GM13977 (cell line): ENCODE measurements around the gene RAB31.

Experiments used
- DNase-seq: peaks from one replicate; pipeline ENCODE4 v3.0.0; 2012; ENCODE audit warnings: low spot score
- CTCF ChIP-seq: IDR thresholded peaks from 2 replicates; pipeline ENCODE4 v1.5.1; 2012; ENCODE audit warnings: mild to moderate bottlenecking, control low read depth; ENCODE audit not compliant: insufficient read depth; ENCODE audit errors: extremely low read depth, missing control alignments
- in situ Hi-C: fragments of 300-500 bp; cut with MboI; formaldehyde crosslinking; loops from one replicate; pipeline ENCODE4 v1.12.0; 2022; ENCODE audit warnings: low sequenced_read_pairs, low pct_unique_long_range_greater_than_20kb, mixed read lengths, inconsistent platforms; ENCODE audit not compliant: unreplicated experiment

RAB31 gene

GRCh38 chr18:9831036-9831722 lies 123.1 kb downstream of the RAB31 start:
- in situ Hi-C loops: no loop called here
- no peak for TF ChIP-seq CTCF
- DNase-seq: no peak

GRCh38 chr18:9831723-9832199 lies 123.7 kb downstream of the RAB31 start:
- no peak for DNase-seq
- in situ Hi-C loops: no loop called here
- no peak for TF ChIP-seq CTCF

GRCh38 chr18:9832871-9833270 lies 124.8 kb downstream of the RAB31 start:
- DNase-seq: no peak
- in situ Hi-C loops: no loop called here
- TF ChIP-seq CTCF: no peak

- no peak for DNase-seq
- no peak for TF ChIP-seq CTCF
- in situ Hi-C loops: no loop called here
Measured at GRCh38 chr18:9834551-9834950, 126.5 kb downstream of the RAB31 start.

- in situ Hi-C loops: no loop called here
- no peak for TF ChIP-seq CTCF
- no peak for DNase-seq
Measured at GRCh38 chr18:9835113-9835755, 127.1 kb downstream of the RAB31 start.

GRCh38 chr18:9835825-9836224 lies 127.7 kb downstream of the RAB31 start:
- no peak for DNase-seq
- no peak for TF ChIP-seq CTCF
- in situ Hi-C loops: no loop called here
